HL-60/S4 treated with phorbol 12-myristate 13-acetate at 8.2 ng/mL for 4 days and 3 days (cell line): ENCODE data around the gene GDF7.

Experiments
- in situ Hi-C: fragments of 300-500 bp; cut with MboI; formaldehyde crosslinking; loops from 2 replicates; pipeline ENCODE4 v1.15.0; 2022; ENCODE audit warnings: low sequenced_read_pairs

GDF7 gene

GRCh38 chr2:20627712-20628380 lies 39.1 kb upstream of the GDF7 start:
- in situ Hi-C loops: no loop called here

DNA sequence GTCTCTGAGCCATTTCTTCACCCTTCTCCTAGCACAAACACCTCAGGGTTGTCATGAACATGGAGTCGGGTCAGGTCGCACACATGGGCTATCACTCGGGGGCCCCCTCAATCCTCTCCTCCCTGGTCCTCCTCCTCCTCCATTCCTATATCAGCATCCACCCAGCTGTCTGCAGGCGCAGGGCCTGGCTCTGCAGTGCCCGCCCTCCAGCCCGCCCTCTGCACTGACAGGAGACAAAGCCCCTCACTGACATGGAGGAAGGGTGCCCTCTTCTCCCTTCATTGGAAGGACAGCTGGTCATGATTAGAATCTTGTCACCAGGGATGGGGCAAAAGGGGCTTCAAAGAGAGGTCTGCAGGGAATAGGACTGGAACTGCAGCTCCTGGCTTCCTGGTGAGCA lies 37.8 kb upstream of the GDF7 start:
- in situ Hi-C loops: no loop called here

DNA sequence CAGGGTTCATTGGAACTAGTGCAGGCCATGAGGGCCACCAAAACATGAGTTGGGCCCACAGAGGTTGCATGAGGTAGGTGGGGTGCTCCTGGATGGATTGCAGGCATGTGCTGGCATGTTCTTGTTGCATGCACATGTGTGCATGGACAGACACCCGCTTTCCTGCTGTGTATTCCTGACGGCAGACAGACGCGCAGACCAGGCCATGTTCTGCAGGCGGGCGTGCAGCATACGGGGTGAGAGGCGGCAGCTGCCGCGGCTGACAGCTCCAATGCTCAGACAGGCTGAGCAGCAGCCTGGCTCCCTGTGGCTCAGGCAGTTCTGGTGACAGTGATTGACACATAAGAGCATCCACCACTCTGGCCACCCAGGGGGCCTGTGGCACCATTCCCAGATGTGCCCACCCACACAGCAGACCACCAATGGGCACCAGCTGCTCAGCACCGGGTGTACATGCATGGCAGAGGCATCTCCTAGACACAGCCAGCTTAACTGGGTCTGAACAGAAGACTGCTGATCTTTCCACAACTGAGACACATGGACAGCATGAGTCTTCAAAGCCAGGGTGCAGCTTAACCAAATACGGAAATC lies 37.3 kb upstream of the GDF7 start:
- in situ Hi-C loops: no loop called here

DNA sequence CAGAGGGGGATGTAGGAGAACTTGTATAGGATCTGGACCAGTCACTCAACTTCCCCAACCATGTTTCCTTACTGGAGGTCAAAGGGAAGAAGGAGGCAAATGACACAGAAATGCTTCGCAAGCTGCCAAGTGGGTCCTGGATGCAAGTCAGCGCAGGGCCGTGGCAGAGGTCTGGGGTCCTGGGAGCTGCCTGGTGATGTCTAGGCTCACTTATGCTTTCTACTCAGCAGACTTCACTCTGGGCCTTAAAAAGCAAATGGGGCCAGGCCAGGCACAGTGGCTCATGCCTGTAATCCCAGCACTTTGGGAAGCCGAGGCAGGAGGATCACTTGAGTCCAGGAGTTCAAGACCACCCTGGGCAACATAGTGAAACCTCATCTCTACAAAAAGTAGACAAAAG lies 36.0 kb upstream of the GDF7 start:
- in situ Hi-C loops: no loop called here

DNA sequence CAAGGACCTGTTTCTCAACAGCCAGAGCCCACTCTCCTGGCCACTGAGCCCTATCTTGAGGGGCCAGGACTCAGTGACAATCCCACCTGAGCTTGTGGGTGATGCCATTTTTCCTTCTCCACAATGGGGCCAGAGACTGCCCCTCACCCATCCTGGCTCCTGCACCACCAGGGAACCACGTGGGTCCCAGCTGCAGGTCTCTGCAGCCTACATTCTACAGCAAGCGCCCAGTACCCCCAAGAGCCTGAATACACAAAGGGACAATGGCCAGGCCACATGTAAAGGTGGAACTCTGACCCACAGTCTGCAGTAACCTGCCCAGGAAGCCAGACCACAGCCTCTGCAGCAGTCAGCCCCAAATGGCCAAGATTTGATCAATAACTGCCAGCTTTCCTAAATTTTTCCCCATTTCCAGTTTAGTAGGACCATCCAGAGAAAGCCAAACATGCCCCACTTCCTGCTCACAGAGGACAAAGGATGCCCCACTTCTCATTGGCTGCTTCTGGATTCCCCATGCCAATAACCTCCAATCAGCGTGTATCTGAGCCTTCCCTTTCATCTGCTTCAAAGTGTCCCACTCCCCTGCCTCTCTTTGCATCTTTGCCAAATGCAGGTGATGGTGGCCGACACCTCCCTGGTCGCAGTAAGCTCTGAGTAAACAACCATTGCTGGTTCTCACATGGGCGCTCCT lies 35.2 kb upstream of the GDF7 start:
- in situ Hi-C loops: no loop called here

GRCh38 chr2:20632446-20632990 lies 34.4 kb upstream of the GDF7 start:
- in situ Hi-C loops: no loop called here

GRCh38 chr2:20633001-20633400 lies 33.9 kb upstream of the GDF7 start:
- in situ Hi-C loops: no loop called here

DNA sequence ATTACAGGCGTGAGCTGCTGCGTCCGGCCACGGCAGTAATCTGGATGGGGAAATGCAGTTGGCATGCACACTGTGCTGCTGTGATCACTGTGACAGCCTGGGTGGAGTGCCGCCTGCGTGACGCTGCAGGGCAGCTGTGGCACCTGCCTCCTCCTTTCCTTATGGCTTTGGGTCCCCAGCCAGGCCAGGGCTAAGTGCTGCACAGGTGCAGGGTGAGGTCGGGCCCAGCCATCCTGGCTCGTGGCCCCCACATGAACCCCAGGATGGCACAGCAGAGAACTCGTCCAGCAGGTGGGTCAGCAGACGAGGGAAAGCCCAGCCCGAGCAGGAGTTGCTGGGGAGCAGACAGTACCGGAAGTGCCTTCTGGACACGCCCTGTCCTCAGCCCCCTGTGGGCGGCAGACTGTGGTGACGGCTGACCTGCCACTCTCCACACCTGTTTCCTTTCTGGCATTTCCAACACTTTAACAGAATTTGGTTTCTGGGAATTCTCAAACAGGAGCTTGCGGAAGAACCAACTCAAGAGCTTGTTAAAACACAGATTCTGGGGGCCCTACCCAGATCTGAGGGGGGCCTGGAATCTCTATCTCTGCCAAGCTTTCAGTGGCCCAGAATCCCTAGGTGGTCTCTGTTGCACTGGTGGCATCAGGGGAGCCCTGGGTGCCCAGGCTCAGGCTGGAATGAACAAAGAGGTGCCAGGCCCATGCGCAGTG lies 33.0 kb upstream of the GDF7 start:
- in situ Hi-C loops: no loop called here

- in situ Hi-C loops: no loop called here
These were observed 32.3 kb upstream of the GDF7 start for GRCh38 chr2:20634507-20635112.

- in situ Hi-C loops: no loop called here
These were observed 31.8 kb upstream of the GDF7 start for GRCh38 chr2:20635113-20635510.

DNA sequence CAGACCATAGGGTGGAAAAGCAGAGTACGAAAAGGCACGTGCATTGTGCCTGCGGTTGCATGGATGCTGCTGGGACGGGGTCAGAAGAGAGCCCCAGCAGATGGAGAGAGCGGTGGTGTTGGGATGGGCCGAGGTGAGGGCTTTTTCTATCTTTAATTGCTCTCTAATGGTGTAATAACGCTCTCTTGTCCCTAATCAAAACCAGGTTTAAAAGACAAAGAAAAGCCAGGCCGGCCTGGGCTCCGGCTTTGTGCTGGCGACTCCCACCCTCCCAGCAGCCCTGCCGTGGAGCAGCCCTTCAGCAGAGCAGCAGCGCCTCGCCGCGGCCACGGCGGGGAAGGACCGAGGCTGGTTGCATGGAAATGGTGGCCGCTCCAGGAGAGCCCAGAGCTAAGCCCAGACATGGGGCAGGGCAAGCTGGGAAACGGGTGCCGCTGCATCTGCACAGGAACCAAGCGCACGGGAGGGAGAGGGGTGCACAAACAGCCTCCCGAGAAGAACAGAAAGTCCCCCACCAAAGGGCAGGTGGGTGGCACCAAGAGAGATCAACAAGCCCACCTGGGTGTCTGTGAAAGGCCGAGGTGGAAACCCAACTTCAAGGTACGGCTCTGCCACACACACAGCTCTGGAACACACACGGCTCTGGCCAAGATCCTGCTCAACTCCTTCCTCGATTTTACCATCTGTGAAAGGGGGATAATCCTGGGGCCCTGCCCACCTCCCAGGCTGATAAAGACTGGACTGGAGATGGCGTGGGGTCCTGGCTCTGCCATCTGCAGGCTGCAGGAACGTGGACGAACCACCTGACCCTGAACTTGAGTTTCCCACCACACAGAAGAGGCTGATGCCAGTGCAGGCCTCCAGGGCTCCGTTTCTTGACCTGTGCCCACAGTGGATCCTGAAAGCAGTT lies 31.0 kb upstream of the GDF7 start:
- in situ Hi-C loops: no loop called here

DNA sequence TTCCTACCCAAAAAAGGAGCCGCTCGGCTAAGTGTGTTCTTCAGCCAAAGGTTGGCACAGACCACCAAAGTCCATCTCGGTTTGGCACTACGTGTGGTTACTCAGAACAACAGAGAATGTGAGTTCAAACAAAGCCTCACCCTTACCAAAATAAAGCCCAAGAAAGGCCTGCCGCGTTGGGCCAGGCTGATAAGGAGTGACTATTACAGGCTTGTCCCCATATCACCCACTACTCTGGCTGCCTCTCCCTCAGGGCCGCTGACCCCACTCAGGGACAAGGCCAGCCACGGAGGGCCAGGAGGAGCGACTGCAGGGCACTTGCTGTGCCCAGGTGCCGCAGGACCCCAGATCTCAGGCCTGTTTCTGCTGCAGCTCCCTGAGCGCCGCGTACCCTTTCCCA lies 29.8 kb upstream of the GDF7 start:
- in situ Hi-C loops: no loop called here

DNA sequence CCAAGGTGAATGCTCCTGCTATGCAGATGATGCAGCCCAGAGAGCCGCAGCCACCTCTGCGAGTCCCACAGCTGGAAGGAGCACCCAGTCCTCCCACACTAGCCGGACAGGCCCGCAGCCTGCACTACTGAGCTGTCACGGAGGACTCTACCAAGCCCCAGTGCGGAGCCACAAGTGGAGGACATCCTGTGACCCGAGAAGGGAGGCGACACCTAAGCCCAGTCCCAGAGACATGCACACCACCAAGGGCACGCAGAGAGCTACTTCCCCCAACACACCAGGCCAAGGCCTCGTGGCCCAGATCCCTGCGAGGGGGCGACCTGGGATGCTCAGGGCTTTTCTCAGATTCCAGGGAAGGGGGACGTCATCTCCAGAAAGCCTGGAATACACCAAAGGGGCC lies 28.9 kb upstream of the GDF7 start:
- in situ Hi-C loops: no loop called here

- in situ Hi-C loops: no loop called here
These were observed 28.1 kb upstream of the GDF7 start for GRCh38 chr2:20638646-20639430.

GRCh38 chr2:20640411-20641122 lies 26.4 kb upstream of the GDF7 start:
- in situ Hi-C loops: loop anchor here (5.0 kb wide), 1 partner anchor 233 kb away; no protein-coding TSS in a partner anchor

- in situ Hi-C loops: loop anchor here (5.0 kb wide), 1 partner anchor 234 kb away; no protein-coding TSS in a partner anchor
These were observed 25.6 kb upstream of the GDF7 start for GRCh38 chr2:20641123-20641985.
